ENCODE data around the gene SYCP3.

DNA sequence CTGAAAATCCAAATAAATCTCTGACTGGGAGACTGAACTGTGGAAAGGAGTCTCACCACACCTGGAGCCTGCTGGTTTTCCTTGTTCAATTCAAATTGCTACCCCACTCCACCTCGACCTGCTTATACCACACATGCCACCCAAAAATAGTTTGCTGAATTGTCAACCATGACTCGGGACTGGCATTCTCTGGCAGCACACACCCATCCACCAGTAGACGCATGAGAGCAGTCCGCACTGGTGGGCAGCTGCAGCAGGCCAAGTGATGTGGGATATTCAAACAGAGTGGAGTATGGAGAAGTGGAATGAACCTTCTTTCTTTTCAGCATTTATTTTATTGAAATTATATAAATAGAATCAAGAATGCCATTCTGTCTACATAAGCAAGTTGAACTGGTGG is 38.7 kb upstream of the SYCP3 start:
- TF ChIP-seq, protein P1, sequence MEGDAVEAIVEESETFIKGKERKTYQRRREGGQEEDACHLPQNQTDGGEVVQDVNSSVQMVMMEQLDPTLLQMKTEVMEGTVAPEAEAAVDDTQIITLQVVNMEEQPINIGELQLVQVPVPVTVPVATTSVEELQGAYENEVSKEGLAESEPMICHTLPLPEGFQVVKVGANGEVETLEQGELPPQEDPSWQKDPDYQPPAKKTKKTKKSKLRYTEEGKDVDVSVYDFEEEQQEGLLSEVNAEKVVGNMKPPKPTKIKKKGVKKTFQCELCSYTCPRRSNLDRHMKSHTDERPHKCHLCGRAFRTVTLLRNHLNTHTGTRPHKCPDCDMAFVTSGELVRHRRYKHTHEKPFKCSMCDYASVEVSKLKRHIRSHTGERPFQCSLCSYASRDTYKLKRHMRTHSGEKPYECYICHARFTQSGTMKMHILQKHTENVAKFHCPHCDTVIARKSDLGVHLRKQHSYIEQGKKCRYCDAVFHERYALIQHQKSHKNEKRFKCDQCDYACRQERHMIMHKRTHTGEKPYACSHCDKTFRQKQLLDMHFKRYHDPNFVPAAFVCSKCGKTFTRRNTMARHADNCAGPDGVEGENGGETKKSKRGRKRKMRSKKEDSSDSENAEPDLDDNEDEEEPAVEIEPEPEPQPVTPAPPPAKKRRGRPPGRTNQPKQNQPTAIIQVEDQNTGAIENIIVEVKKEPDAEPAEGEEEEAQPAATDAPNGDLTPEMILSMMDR (IDR thresholded peaks at IDR 0.05) = no peak
- TF ChIP-seq POLR2A (IDR thresholded peaks at IDR 0.05) = no peak
